Loucy (cell line): ENCODE results near the gene DACH1.

Experiments
- H2AFZ ChIP-seq: fragments of 200-600 bp; sonication (generic); 2 replicates; pipeline ENCODE4 v1.6.0; 2016; ENCODE audit warnings: antibody characterized with exemption, mild to moderate bottlenecking, low read length, moderate library complexity
- H3F3A ChIP-seq: fragments of 200-600 bp; 2 replicates; pipeline ENCODE4 v1.6.0; 2016; ENCODE audit warnings: antibody characterized with exemption, low read depth, mild to moderate bottlenecking
- H3K27me3 ChIP-seq: fragments of 200-600 bp; sonication (generic); 2 replicates; pipeline ENCODE4 v1.6.1; 2014; ENCODE audit warnings: low read length, mild to moderate bottlenecking; ENCODE audit not compliant: insufficient read depth, poor library complexity, severe bottlenecking
- H3K36me3 ChIP-seq: fragments of 200-600 bp; sonication (generic); 2 replicates; pipeline ENCODE4 v1.6.1; 2016; ENCODE audit warnings: low read length; ENCODE audit not compliant: insufficient read depth
- H3K4me1 ChIP-seq: fragments of 200-600 bp; sonication (generic); 2 replicates; pipeline ENCODE4 v1.5.1; 2014; ENCODE audit warnings: low read length, mild to moderate bottlenecking; ENCODE audit not compliant: insufficient read depth, poor library complexity, severe bottlenecking
- H3K4me2 ChIP-seq: fragments of 200-600 bp; sonication (generic); 2 replicates; pipeline ENCODE4 v1.6.0; 2014; ENCODE audit warnings: antibody characterized with exemption, low read length, low read depth, mild to moderate bottlenecking; ENCODE audit not compliant: poor library complexity, severe bottlenecking
- H3K4me3 ChIP-seq: fragments of 200-600 bp; sonication (generic); 2 replicates; pipeline ENCODE4 v1.5.1; 2014; ENCODE audit warnings: low read length, mild to moderate bottlenecking, mixed read lengths; ENCODE audit not compliant: poor library complexity, severe bottlenecking
- H3K79me2 ChIP-seq: fragments of 200-600 bp; sonication (generic); 2 replicates; pipeline ENCODE4 v1.6.1; 2014; ENCODE audit warnings: low read length; ENCODE audit not compliant: insufficient read depth
- H3K9ac ChIP-seq: fragments of 200-600 bp; sonication (generic); 2 replicates; pipeline ENCODE4 v1.6.0; 2014; ENCODE audit warnings: mild to moderate bottlenecking, low read depth, low read length, moderate library complexity; ENCODE audit not compliant: poor library complexity, severe bottlenecking
- H3K9me2 ChIP-seq: fragments of 200-600 bp; sonication (generic); replicated peaks from 2 replicates; pipeline ENCODE4 v1.6.1; 2016; ENCODE audit warnings: low read depth, low read length, mixed read lengths
- H3K9me3 ChIP-seq: fragments of 200-600 bp; sonication (generic); 2 replicates; pipeline ENCODE4 v1.6.1; 2014; ENCODE audit warnings: mild to moderate bottlenecking, antibody characterized with exemption, low read length, low read depth; ENCODE audit not compliant: insufficient read depth
- H4K20me1 ChIP-seq: fragments of 200-600 bp; sonication (generic); 2 replicates; pipeline ENCODE4 v1.6.0; 2014; ENCODE audit warnings: antibody characterized with exemption, low read length, mild to moderate bottlenecking; ENCODE audit not compliant: insufficient read depth, poor library complexity, severe bottlenecking
- EZH2phosphoT487 ChIP-seq: fragments of 200-600 bp; IDR thresholded peaks from 2 replicates; pipeline ENCODE4 v1.6.1; 2018; ENCODE audit warnings: antibody characterized with exemption, mild to moderate bottlenecking, moderate library complexity, borderline replicate concordance
- TF ChIP-seq, protein P1 (sequence below): fragments of 200-600 bp; sonication (generic); conservative IDR thresholded peaks from 2 replicates; pipeline ENCODE4 v1.5.1; 2014; ENCODE audit warnings: mild to moderate bottlenecking, antibody characterized with exemption, low read length

The DACH1 gene

DNA sequence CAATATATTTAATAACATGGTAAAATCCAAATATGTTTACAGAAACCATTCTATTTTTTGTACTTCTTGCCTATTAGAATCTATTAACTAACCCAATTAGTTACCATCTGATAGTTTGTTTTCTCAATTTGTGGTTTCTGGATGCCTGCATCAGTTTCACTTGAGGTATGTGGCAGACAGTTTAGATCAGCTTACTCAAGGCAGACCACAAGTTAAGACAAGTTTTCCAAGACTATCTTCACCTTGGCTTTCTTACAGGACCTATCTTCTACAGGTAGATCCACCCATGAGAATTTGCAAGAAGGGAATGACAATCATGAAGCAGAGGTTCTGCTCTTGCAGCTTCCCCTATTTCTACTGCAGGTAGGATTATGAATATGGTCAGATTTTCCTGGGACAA is 458.6 kb downstream of the DACH1 start:
- no peak overlapping the region for H3K4me2 ChIP-seq
- no peaks in the 10 kb centered on the region for H3K4me1 ChIP-seq
- no peaks in the 10 kb centered on the region for H3K9me2 ChIP-seq
- no peak overlapping the region for H3K9ac ChIP-seq
- TF ChIP-seq EZH2phosphoT487 = no peak
- TF ChIP-seq, protein P1, sequence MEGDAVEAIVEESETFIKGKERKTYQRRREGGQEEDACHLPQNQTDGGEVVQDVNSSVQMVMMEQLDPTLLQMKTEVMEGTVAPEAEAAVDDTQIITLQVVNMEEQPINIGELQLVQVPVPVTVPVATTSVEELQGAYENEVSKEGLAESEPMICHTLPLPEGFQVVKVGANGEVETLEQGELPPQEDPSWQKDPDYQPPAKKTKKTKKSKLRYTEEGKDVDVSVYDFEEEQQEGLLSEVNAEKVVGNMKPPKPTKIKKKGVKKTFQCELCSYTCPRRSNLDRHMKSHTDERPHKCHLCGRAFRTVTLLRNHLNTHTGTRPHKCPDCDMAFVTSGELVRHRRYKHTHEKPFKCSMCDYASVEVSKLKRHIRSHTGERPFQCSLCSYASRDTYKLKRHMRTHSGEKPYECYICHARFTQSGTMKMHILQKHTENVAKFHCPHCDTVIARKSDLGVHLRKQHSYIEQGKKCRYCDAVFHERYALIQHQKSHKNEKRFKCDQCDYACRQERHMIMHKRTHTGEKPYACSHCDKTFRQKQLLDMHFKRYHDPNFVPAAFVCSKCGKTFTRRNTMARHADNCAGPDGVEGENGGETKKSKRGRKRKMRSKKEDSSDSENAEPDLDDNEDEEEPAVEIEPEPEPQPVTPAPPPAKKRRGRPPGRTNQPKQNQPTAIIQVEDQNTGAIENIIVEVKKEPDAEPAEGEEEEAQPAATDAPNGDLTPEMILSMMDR = no peak
- no peak overlapping the region for H3K4me3 ChIP-seq
- H4K20me1 ChIP-seq = no peaks in the 10 kb centered on the region
- H3K36me3 ChIP-seq = no peaks in the 10 kb centered on the region
- H3K9me3 ChIP-seq = no peaks in the 10 kb centered on the region
- H3F3A ChIP-seq = no peaks in the 10 kb centered on the region
- H3K79me2 ChIP-seq = no peaks in the 10 kb centered on the region
- H2AFZ ChIP-seq = no peak overlapping the region
- no peaks in the 10 kb centered on the region for H3K27me3 ChIP-seq

DNA sequence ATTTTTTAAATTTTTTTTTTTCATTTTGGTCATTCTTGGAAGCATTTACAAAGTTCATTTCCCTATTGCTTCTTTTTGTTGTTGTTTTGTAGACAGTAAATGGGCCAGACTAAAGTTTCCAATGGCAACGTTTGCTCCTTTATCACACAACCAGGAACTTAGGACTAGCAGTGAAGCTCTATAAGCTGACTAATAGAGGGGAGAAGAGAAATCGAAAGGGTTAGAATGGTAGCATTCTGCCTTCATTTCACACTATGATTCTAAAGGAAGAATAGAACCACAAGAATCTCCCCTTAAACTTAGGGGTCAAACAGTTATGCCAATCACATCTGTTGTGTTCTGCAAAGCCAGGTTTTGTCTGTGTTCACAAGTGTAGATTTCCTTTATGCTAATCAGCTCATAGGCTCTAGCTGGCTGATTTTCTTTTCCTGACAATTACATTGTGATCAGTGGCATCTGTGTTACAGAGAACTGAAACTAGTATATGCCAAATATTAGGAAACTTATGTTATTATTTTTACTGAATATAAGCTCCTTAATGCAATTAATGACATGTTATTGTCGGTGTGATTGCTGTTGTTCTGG is 467.3 kb downstream of the DACH1 start:
- Histone ChIP-seq H3K79me2 (no peaks in the 10 kb centered on the region), H3F3A (no peaks in the 10 kb centered on the region), H4K20me1 (no peaks in the 10 kb centered on the region), H3K9me3 (no peaks in the 10 kb centered on the region), H3K4me1 (no peaks in the 10 kb centered on the region), H3K36me3 (no peaks in the 10 kb centered on the region), H3K9me2 (no peaks in the 10 kb centered on the region), H2AFZ (no peak overlapping the region), H3K4me3 (no peak overlapping the region), H3K9ac (no peak overlapping the region), H3K4me2 (no peak overlapping the region), H3K27me3 (no peaks in the 10 kb centered on the region)
- no peak for TF ChIP-seq EZH2phosphoT487
- TF ChIP-seq, protein P1 = no peak

DNA sequence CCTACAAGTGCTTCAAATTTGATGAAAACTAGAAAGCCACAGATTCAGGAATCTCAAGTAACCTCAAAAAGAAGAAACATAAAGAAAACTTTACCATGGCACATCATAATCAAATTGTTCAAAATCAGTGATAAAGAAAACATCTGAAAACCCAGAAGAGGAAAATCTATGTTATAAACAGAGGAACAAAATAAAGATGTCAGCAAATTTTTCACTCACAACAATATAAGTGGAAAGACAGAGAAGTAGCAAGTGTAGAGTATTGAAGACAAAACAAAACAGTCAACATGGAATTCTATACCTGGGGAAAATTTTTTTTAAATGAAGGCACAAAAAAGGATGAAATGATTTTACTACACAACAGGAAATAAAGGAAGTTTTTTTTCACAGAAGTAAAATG is 470.9 kb downstream of the DACH1 start:
- Histone ChIP-seq H3K79me2 (no peaks in the 10 kb centered on the region), H3K4me3 (no peak overlapping the region), H3K9ac (no peak overlapping the region), H4K20me1 (no peaks in the 10 kb centered on the region), H3K36me3 (no peaks in the 10 kb centered on the region), H3K4me2 (no peak overlapping the region), H3K27me3 (no peaks in the 10 kb centered on the region), H3K4me1 (no peaks in the 10 kb centered on the region), H3F3A (no peaks in the 10 kb centered on the region), H3K9me2 (no peaks in the 10 kb centered on the region), H2AFZ (no peak overlapping the region), H3K9me3 (no peaks in the 10 kb centered on the region)
- TF ChIP-seq EZH2phosphoT487 = no peak
- TF ChIP-seq, protein P1 = no peak
